Measurements from ENCODE around the gene PTPN14.

PTPN14 gene

DNA sequence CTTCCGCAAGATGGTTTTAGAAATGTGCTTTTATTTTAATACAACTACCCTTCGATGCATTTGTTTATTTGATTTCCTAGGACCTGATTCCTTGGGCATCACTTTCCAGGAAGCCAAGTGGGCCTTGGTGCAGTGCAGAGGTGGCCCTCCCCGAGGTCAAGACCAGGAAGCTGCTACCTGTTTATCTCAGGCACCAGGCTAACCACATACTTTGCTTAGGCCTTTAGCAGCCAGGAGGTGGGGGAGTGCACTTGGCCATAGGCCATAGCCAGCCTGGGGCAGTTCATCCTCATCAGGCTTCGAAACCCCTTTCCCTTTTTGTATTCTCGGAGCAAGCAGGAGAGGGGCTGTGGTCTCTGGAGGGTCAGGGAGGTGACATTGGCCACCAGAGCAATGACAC lies 225.0 kb downstream of the PTPN14 start:
- DNase-seq: peak; percentile 0

- no peak for DNase-seq
Observed at GRCh38 chr1:214324896-214325800, 226.3 kb downstream of the PTPN14 start.

GRCh38 chr1:214321705-214322453 lies 229.5 kb downstream of the PTPN14 start:
- no peak for DNase-seq

- no peak for DNase-seq
Observed at GRCh38 chr1:214319938-214320337, 231.5 kb downstream of the PTPN14 start.

DNA sequence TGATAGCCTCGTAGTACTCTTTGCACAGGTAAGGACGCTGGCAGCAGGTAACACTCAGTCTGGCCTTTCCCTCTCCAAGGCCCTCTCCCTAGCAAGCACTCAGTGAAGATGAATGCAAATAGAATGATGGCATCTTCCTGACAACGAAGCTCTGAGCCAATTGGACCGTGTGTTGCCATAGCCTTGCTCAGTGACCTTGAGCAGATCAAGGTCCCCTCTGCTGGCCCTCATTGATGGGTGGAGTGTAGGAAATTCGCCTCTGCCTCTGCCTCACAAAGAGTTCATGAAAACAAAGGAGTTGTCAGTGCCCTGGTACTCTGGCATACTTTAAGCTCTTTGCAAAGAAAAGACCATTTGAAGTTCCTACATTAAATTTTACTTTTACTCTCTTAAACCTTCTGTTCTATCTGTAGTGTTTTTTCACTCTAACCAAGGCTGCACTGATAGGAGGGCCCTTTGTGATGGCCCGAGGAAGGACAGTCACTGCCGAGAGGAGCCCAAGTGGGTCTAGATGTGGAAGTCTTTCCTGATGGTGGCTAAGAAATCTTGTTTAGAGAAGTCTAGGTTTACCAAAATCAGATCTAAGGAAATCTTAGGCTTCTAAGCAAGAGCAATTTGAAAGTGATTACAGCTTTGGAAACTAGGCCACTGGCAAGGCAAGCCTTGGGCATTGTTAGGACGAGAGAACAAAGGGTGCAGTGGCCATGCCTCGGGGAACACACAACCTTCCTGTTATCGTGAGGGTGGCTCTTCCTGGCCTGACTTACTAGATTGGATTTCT lies 232.3 kb downstream of the PTPN14 start:
- no peak for DNase-seq

GRCh38 chr1:214318356-214318755 lies 233.0 kb downstream of the PTPN14 start:
- DNase-seq: no peak

GRCh38 chr1:214317734-214318133 lies 233.7 kb downstream of the PTPN14 start:
- no peak for DNase-seq

GRCh38 chr1:214317300-214317699 lies 234.1 kb downstream of the PTPN14 start:
- DNase-seq: no peak

DNA sequence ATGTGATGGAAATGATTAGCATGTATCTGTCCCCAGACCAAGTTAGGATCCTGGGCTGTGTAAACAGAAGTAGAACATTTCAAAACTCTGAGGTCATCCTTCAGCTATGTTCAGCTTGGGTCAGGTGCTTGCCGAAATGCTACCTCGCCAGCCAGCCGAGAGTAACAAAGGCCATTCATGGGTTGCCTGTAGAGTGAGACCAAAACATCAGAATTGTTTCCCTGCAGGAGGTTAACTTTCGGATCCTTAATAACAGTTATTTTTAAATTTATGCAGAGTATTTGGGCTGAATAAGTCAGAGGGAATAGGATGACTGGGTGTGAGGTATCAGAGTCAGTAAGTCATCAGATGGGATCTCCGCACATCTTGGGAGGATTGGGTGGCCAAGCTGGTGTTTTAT lies 234.8 kb downstream of the PTPN14 start:
- DNase-seq: no peak

DNA sequence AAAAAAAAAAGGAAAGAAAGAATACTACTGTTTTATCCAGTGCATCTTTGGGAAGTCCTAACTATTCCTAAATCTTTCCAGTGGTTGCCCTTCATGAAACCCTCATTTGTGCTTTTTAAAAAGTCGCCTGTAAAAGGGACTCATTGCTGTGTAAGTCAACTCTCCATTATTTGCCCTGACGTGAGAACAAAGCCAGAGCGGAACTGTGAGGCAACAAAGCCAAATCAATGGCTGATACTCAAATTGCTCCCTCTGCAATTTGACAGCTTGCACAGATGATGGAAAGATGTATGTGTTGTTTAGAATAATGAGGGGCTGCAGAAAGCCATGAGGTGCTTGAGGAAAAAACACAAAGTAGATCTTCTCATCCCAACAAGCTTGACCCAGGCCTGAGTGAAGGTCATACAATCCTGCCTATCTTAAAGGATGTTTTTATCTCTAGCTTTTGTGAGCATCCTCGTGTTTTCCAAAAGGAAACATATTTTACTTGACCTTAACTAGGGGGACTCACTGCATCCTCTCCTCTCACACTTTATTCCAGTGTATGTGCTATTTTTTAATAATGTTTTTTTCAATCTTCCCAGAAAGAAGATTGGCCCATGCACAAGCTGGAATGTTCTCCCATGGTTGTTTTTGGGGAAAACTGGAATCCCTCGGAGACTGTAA lies 237.1 kb downstream of the PTPN14 start:
- no peak for DNase-seq

DNA sequence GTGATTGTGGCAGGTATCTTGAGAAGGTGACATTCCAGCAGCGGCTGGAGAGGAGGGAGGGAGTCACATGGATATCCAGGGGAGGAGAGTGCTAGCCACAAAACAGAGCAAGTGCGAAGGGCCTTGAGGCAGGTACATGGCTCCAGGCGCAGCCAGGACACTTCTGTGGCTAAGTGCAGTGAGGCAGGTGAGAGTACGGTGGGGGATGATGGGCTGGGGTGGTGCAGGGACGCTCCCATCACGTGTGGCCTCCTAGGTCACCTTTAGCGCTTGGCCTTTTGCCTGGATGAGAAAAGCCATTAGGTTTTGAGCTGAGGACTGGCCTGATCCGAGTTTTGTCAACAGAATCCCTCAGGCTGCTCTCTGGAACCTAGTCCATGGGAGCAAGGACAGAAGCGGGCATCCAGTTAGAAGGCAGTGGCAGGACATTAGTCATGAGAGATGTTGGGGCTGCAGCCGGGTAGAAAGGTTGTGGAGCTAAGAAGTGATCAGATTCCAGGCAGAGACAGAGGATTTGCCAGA lies 238.8 kb downstream of the PTPN14 start:
- DNase-seq: no peak

DNA sequence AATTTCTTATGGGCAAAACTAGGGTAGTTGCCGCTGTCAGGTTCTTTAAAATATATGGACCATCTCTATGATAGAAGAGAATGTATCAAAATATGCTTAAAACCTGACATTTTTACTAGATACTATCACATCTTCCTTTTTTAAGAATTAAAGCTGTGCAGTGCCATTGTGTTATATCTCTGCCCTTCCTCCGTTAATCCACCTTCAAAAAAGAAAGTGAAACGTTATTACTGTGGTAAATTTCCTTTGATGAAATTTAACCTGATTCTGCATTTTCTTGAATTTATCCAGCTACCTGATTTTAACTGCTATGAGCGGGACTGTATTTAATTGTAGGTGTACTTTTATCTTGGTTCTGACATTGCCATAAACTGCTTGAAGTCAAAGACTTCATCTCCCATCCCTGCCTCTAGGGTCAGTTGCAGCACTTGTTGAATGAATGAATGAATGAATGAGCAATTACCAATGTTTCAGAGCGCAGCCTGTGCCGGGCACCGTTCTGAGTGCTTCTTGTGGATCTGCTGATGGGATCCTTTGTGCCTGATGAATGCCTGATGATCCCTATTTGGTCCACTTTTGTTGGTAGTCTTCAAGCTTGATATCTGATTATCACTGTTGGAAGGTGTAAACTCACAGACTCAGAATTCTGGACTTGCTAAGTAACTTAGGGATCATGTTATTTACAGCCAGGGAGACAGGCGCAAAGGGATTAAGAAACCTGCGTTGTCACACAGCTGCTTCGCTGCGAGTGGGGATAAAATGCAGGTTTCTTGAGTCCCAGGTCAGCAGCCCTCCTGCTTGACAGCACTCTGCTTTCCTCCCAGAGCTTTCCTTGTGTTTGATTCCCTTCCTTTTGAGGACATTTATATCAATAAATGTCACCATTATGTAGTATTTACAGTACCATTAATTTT lies 240.4 kb downstream of the PTPN14 start:
- DNase-seq: no peak

DNA sequence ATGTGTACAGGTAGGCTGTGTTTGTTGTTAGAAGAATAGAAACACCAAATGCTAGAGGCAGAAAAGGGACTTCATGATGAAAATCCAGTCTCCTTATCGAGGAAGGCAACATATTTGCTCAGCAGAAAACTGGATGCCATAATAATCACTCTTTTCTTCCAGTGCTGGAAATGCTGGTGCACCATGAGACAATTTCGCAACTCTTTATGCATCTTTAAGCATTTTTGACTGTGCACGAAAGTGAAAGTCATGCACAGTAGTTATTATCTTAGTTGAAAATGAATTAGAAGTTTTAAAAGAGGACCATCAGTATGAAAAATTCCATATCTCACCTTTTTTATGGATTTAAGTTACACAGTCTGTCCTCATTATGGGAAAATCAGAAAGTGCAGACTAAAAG lies 241.4 kb downstream of the PTPN14 start:
- no peak for DNase-seq

- no peak for DNase-seq
Observed at GRCh38 chr1:214306269-214306668, 245.1 kb downstream of the PTPN14 start.

DNA sequence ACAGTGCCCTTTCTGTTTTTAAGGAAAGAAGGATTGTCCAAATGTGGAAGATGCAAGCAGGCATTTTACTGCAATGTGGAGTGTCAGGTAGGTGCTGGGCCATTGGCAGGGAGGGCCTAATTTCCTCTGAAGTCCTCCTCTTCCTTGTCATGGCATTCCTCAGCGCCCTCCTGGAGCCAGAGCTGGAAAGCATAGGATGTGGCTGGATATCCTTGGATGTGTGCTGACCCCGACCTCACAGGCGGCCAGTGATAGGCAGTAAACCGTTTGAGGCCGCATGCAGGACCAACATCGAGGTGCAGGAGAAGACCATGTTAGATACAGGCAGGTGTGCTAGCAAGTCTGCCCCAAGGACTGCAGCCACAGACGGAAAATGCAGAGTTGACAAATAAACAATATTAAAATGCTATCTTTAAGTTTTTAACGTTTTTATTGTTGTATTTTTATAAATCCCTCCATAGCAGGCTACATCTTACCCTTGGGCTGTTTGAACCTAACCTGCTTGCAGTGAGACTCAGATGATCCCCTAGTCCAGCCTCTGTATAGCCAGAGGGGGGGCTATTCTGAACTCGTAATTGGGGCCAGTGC lies 246.1 kb downstream of the PTPN14 start:
- no peak for DNase-seq

- DNase-seq: no peak
Observed at GRCh38 chr1:214303141-214303930, 248.1 kb downstream of the PTPN14 start.

- DNase-seq: no peak
Observed at GRCh38 chr1:214301526-214301925, 249.9 kb downstream of the PTPN14 start.

- no peak for DNase-seq
Observed at GRCh38 chr1:214300149-214300780, 251.1 kb downstream of the PTPN14 start.
